OCI-LY1 (cell line): ENCODE measurements around the gene EPB41L4A.

Experiments
- H2AFZ ChIP-seq: fragments of 200-600 bp; sonication (generic), shearing (Covaris generic); 2 replicates; pipeline ENCODE4 v1.6.0; 2014; ENCODE audit warnings: antibody characterized with exemption, mild to moderate bottlenecking, low read length
- H3F3A ChIP-seq: fragments of 200-600 bp; sonication (generic), shearing (Covaris generic); 2 replicates; pipeline ENCODE4 v1.6.0; 2014; ENCODE audit warnings: mild to moderate bottlenecking, antibody characterized with exemption, low read length, moderate library complexity; ENCODE audit not compliant: insufficient read depth
- H3K27ac ChIP-seq: fragments of 200-600 bp; sonication (generic); 2 replicates; pipeline ENCODE4 v1.5.1; 2014; ENCODE audit warnings: low read length, mixed run types, mild to moderate bottlenecking, low read depth; ENCODE audit not compliant: poor library complexity, severe bottlenecking
- H3K27me3 ChIP-seq: fragments of 200-600 bp; sonication (generic); 2 replicates; pipeline ENCODE4 v1.6.0; 2014; ENCODE audit warnings: antibody characterized with exemption, mild to moderate bottlenecking, low read length, moderate library complexity; ENCODE audit not compliant: insufficient read depth
- H3K36me3 ChIP-seq: fragments of 200-600 bp; sonication (generic); 2 replicates; pipeline ENCODE4 v1.6.1; 2014; ENCODE audit warnings: mild to moderate bottlenecking, antibody characterized with exemption, low read length, moderate library complexity, mixed read lengths; ENCODE audit not compliant: insufficient read depth
- H3K4me1 ChIP-seq: fragments of 200-600 bp; sonication (generic); 2 replicates; pipeline ENCODE4 v1.5.1; 2014; ENCODE audit warnings: mild to moderate bottlenecking, low read length, moderate library complexity; ENCODE audit not compliant: insufficient read depth, severe bottlenecking
- H3K4me2 ChIP-seq: fragments of 200-600 bp; sonication (generic), shearing (Covaris generic); 2 replicates; pipeline ENCODE4 v1.6.1; 2014; ENCODE audit warnings: low read length
- H3K4me3 ChIP-seq: fragments of 200-600 bp; sonication (generic); 2 replicates; pipeline ENCODE4 v1.5.1; 2014; ENCODE audit warnings: low read length, low read depth, mild to moderate bottlenecking, mixed read lengths; ENCODE audit not compliant: poor library complexity, severe bottlenecking
- H3K79me2 ChIP-seq: fragments of 200-600 bp; shearing (Covaris generic); 2 replicates; pipeline ENCODE4 v1.6.1; 2016; ENCODE audit warnings: mixed run types, low read length, mixed read lengths; ENCODE audit not compliant: insufficient read depth
- H3K9ac ChIP-seq: fragments of 200-600 bp; sonication (generic), shearing (Covaris generic); 2 replicates; pipeline ENCODE4 v1.6.1; 2014; ENCODE audit warnings: mild to moderate bottlenecking, low read length, mixed read lengths
- H3K9me2 ChIP-seq: fragments of 200-600 bp; sonication (generic), shearing (Covaris generic); 2 replicates; pipeline ENCODE4 v1.6.1; 2014; ENCODE audit warnings: low read depth, mild to moderate bottlenecking, low read length, mixed read lengths
- H3K9me3 ChIP-seq: fragments of 200-600 bp; shearing (Covaris generic); 2 replicates; pipeline ENCODE4 v1.6.1; 2014; ENCODE audit warnings: low read length, mixed read lengths
- H4K20me1 ChIP-seq: fragments of 200-600 bp; sonication (generic), shearing (Covaris generic); 2 replicates; pipeline ENCODE4 v1.6.0; 2016; ENCODE audit warnings: mild to moderate bottlenecking, low read length; ENCODE audit not compliant: insufficient read depth
- EZH2 ChIP-seq: fragments of 200-600 bp; sonication (generic), shearing (Covaris generic); IDR thresholded peaks from 2 replicates; pipeline ENCODE4 v1.8.0; 2017; ENCODE audit warnings: borderline replicate concordance, mixed run types, mild to moderate bottlenecking, antibody characterized with exemption, low read length, moderate library complexity, mixed read lengths
- TF ChIP-seq, protein P1 (sequence below): fragments of 200-600 bp; sonication (generic), shearing (Covaris generic); IDR thresholded peaks from 2 replicates; pipeline ENCODE4 v1.5.1; 2017; ENCODE audit warnings: mild to moderate bottlenecking, antibody characterized with exemption, low read length, moderate library complexity, mixed read lengths

The EPB41L4A gene

DNA sequence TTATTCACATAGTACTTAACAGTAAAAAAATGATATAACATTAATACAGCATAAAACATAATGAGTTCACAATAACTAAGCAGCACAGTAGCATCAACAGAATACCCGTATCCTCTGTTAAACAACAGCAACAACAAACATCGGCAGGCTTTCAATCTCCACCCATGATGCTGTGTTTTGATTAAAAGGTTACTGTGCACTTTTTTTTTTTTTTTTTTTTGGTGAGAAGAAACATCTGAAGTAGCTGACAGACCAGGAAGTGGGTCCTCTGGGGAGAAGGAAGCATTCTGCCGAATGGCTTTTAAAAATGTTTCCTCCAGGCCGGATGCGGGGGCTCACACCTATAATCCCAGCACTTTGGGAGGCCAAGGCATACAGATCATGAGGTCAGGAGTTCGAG is 282.3 kb downstream of the EPB41L4A start:
- Histone ChIP-seq H3K27ac (no peak overlapping the region), H3K4me2 (no peak overlapping the region), H3K79me2 (no peaks in the 10 kb centered on the region), H3K9me2 (no peaks in the 10 kb centered on the region), H3K9ac (no peak overlapping the region), H3K4me3 (no peak overlapping the region), H3K27me3 (no peaks in the 10 kb centered on the region), H3K36me3 (no peaks in the 10 kb centered on the region), H3K4me1 (no peaks in the 10 kb centered on the region), H3K9me3 (no peaks in the 10 kb centered on the region), H4K20me1 (no peaks in the 10 kb centered on the region), H3F3A (no peaks in the 10 kb centered on the region), H2AFZ (no peak overlapping the region)
- TF ChIP-seq EZH2 = no peak
- TF ChIP-seq, protein P1, sequence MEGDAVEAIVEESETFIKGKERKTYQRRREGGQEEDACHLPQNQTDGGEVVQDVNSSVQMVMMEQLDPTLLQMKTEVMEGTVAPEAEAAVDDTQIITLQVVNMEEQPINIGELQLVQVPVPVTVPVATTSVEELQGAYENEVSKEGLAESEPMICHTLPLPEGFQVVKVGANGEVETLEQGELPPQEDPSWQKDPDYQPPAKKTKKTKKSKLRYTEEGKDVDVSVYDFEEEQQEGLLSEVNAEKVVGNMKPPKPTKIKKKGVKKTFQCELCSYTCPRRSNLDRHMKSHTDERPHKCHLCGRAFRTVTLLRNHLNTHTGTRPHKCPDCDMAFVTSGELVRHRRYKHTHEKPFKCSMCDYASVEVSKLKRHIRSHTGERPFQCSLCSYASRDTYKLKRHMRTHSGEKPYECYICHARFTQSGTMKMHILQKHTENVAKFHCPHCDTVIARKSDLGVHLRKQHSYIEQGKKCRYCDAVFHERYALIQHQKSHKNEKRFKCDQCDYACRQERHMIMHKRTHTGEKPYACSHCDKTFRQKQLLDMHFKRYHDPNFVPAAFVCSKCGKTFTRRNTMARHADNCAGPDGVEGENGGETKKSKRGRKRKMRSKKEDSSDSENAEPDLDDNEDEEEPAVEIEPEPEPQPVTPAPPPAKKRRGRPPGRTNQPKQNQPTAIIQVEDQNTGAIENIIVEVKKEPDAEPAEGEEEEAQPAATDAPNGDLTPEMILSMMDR = no peak

GRCh38 chr5:112127861-112128260 is 291.2 kb downstream of the EPB41L4A start:
- Histone ChIP-seq H2AFZ (no peak overlapping the region), H4K20me1 (no peaks in the 10 kb centered on the region), H3K4me3 (no peak overlapping the region), H3K4me1 (peaks cover 4% of the 10 kb centered on the region), H3K36me3 (no peaks in the 10 kb centered on the region), H3F3A (no peaks in the 10 kb centered on the region), H3K27ac (no peak overlapping the region), H3K9me3 (no peaks in the 10 kb centered on the region), H3K79me2 (no peaks in the 10 kb centered on the region), H3K4me2 (no peak overlapping the region), H3K9ac (no peak overlapping the region), H3K27me3 (no peaks in the 10 kb centered on the region; the same call in 1 of the 2 replicates), H3K9me2 (no peaks in the 10 kb centered on the region)
- no peak for TF ChIP-seq EZH2
- TF ChIP-seq, protein P1 = no peak

GRCh38 chr5:112126982-112127381 is 292.1 kb downstream of the EPB41L4A start:
- Histone ChIP-seq H3K36me3 (no peaks in the 10 kb centered on the region), H3K4me1 (peaks cover 4% of the 10 kb centered on the region), H3K4me2 (no peak overlapping the region), H3K27me3 (no peaks in the 10 kb centered on the region; the same call in 1 of the 2 replicates), H2AFZ (no peak overlapping the region), H3K9ac (no peak overlapping the region), H3K4me3 (no peak overlapping the region), H3K9me3 (no peaks in the 10 kb centered on the region), H3K9me2 (no peaks in the 10 kb centered on the region), H3K79me2 (no peaks in the 10 kb centered on the region), H4K20me1 (no peaks in the 10 kb centered on the region), H3F3A (no peaks in the 10 kb centered on the region), H3K27ac (no peak overlapping the region)
- TF ChIP-seq EZH2 = no peak
- TF ChIP-seq, protein P1 = no peak
